Neuronal stem cell (in vitro differentiated cells): ENCODE results near the gene ZNF804A.
"Not testable (repeated sequence)": the region's sequence is repeated elsewhere in the genome, so short reads cannot be mapped to it uniquely, and the experiment has no call there.

Experiments
- DNase-seq: peaks from one replicate; pipeline ENCODE4 v3.0.0-alpha.2; 2013; ENCODE audit warnings: low spot score
- H2AFZ ChIP-seq: one replicate; pipeline ENCODE4 v1.6.1; 2013; ENCODE audit warnings: mild to moderate bottlenecking, low read length, inconsistent platforms
- H2AK5ac ChIP-seq: 2 replicates; pipeline ENCODE4 v1.6.1; 2013; ENCODE audit warnings: low read depth, mild to moderate bottlenecking, inconsistent platforms, low read length, moderate library complexity, mixed read lengths
- H2BK120ac ChIP-seq: 2 replicates; pipeline ENCODE4 v1.6.1; 2013; ENCODE audit warnings: low read depth, mild to moderate bottlenecking, inconsistent platforms, low read length, moderate library complexity, mixed read lengths
- H2BK12ac ChIP-seq: one replicate; pipeline ENCODE4 v1.6.1; 2013; ENCODE audit warnings: low read length, inconsistent platforms
- H2BK15ac ChIP-seq: 2 replicates; pipeline ENCODE4 v1.6.1; 2013; ENCODE audit warnings: mild to moderate bottlenecking, low read length, inconsistent platforms, mixed read lengths
- H2BK5ac ChIP-seq: one replicate; pipeline ENCODE4 v1.6.1; 2013; ENCODE audit warnings: inconsistent platforms, mild to moderate bottlenecking, low read length, moderate library complexity
- H3K14ac ChIP-seq: one replicate; pipeline ENCODE4 v1.6.1; 2013; ENCODE audit warnings: low read length, inconsistent platforms
- H3K18ac ChIP-seq: 2 replicates; pipeline ENCODE4 v1.6.1; 2013; ENCODE audit warnings: low read length, inconsistent platforms
- H3K23ac ChIP-seq: 2 replicates; pipeline ENCODE4 v1.6.1; 2013; ENCODE audit warnings: low read depth, mild to moderate bottlenecking, mixed read lengths, low read length, inconsistent platforms; ENCODE audit not compliant: poor library complexity
- H3K27ac ChIP-seq: replicated peaks from 3 replicates; pipeline ENCODE4 v1.5.1; 2013; ENCODE audit warnings: low read length, inconsistent platforms
- H3K27me3 ChIP-seq, 3 experiments: 2 replicates each; pipeline ENCODE4 v1.6.1; 2013; ENCODE audit warnings: low read length in 3 of 3, mild to moderate bottlenecking in 2 of 3, inconsistent platforms in 1 of 3, low read depth in 1 of 3, mixed read lengths in 1 of 3, moderate library complexity in 1 of 3; ENCODE audit not compliant: control insufficient read depth in 3 of 3, insufficient read depth in 3 of 3
- H3K36me3 ChIP-seq, 2 donors: replicated peaks in 1 of 2; 2 replicates each; pipeline ENCODE4 v1.6.1; 2013; ENCODE audit warnings: low read length in 2 of 2; ENCODE audit not compliant: control insufficient read depth in 2 of 2, insufficient read depth in 2 of 2
- H3K4ac ChIP-seq: 2 replicates; pipeline ENCODE4 v1.6.1; 2013; ENCODE audit warnings: inconsistent platforms, mild to moderate bottlenecking, low read length, moderate library complexity
- H3K4me1 ChIP-seq, 2 donors: 1 replicate in 1 of 2; 2 replicates in 1 of 2; pipeline ENCODE4 v1.6.1; 2013; ENCODE audit warnings: low read length in 2 of 2, low read depth in 1 of 2; ENCODE audit not compliant: control insufficient read depth in 2 of 2, insufficient read depth in 1 of 2
- H3K4me2 ChIP-seq: one replicate; pipeline ENCODE4 v1.6.1; 2013; ENCODE audit warnings: mild to moderate bottlenecking, low read length, inconsistent platforms; ENCODE audit not compliant: insufficient read depth, poor library complexity, severe bottlenecking
- H3K4me3 ChIP-seq, 2 donors: 2 replicates each; pipeline ENCODE4 v1.5.1; 2013; ENCODE audit warnings: low read length in 2 of 2, mild to moderate bottlenecking in 2 of 2, inconsistent platforms in 1 of 2, moderate library complexity in 1 of 2
- H3K79me1 ChIP-seq: one replicate; pipeline ENCODE4 v1.6.1; 2013; ENCODE audit warnings: low read depth, mild to moderate bottlenecking, inconsistent platforms, low read length, moderate library complexity
- H3K9ac ChIP-seq: one replicate; pipeline ENCODE4 v1.6.1; 2013; ENCODE audit warnings: mild to moderate bottlenecking, low read depth, low read length, inconsistent platforms; ENCODE audit not compliant: poor library complexity
- H3K9me3 ChIP-seq, 2 donors: replicated peaks in 1 of 2; 2 replicates each; pipeline versions ENCODE3 to v1.6.1; 2013; ENCODE audit warnings: low read length in 2 of 2, mild to moderate bottlenecking in 2 of 2, inconsistent platforms in 1 of 2, low read depth in 1 of 2, mixed read lengths in 1 of 2, moderate library complexity in 1 of 2; ENCODE audit not compliant: control insufficient read depth in 2 of 2, insufficient read depth in 1 of 2
- H4K8ac ChIP-seq: one replicate; pipeline ENCODE4 v1.6.1; 2013; ENCODE audit warnings: low read depth, mild to moderate bottlenecking, inconsistent platforms, low read length, moderate library complexity
- H4K91ac ChIP-seq: one replicate; pipeline ENCODE4 v1.6.1; 2013; ENCODE audit warnings: low read length, low read depth, mild to moderate bottlenecking, inconsistent platforms; ENCODE audit not compliant: poor library complexity
- WGBS, 2 donors: extraction: QIAGEN DNeasy Blood & Tissue Kit; methylation state at CpG; one replicate each; pipeline ENCODE4 v1.1.7; 2013; ENCODE audit warnings: missing lambda C conversion rate in 2 of 2, mixed read lengths in 1 of 2; ENCODE audit not compliant: insufficient read length in 2 of 2, insufficient replicate concordance in 1 of 2; ENCODE audit errors: extremely low coverage in 2 of 2; 5-methylcytosine and 5-hydroxymethylcytosine counted together

ZNF804A gene

GRCh38 chr2:184756885-184757284 lies 158.6 kb downstream of the ZNF804A start:
- H3K14ac ChIP-seq, result no peak overlapping the region
- H3K4me3 ChIP-seq, result no peak overlapping the region
- no peak overlapping the region for H3K4me2 ChIP-seq
- no peaks in the 10 kb centered on the region for H3K36me3 ChIP-seq
- no peak overlapping the region for H2BK120ac ChIP-seq
- H2BK12ac ChIP-seq, result no peak overlapping the region
- H3K27me3 ChIP-seq, result no peaks in the 10 kb centered on the region
- no peak overlapping the region for H3K27ac ChIP-seq
- H4K8ac ChIP-seq, result no peak overlapping the region
- H3K4me1 ChIP-seq, result no peaks in the 10 kb centered on the region
- no peak overlapping the region for H3K23ac ChIP-seq
- no peaks in the 10 kb centered on the region for H3K79me1 ChIP-seq
- H2AK5ac ChIP-seq, result no peak overlapping the region
- no peak overlapping the region for H3K4ac ChIP-seq
- no CpG with 5 or more reads among the region's 2 CpGs for WGBS, 2 donors
- H2AFZ ChIP-seq, result no peak overlapping the region
- no peak for DNase-seq
- no peak overlapping the region for H2BK15ac ChIP-seq
- H3K18ac ChIP-seq, result no peak overlapping the region
- no peak overlapping the region for H4K91ac ChIP-seq
- no peak overlapping the region for H3K9ac ChIP-seq
- no peaks in the 10 kb centered on the region for H3K9me3 ChIP-seq
- H2BK5ac ChIP-seq, result no peak overlapping the region

DNA sequence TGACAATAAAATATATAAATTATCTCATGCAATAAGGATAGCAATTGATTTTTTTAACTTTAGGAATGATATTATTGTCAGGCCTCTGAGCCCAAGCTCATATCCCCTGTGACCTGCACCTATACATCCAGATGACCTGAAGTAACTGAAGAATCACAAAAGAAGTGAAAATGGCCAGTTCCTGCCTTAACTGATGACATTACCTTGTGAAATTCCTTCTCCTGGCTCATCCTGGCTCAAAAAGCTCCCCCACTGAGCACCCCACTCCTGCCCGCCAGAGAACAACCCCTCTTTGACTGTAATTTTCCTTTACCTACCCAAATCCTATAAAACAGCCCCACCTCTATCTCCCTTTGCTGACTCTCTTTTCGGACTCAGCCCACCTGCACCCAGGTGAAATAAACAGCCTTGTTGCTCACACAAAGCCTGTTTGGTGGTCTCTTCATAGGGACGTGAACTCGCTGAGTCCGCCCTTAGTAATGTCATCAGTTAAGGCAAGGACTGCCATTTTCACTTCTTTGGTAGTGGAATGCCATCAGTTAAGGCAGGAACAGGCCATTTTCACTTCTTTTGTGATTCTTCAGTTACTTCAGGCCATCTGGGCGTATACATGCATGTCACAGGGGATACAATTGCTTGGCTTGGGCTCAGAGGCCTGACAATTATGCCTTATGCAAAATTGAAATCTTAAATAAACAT lies 161.4 kb downstream of the ZNF804A start:
- H3K4me1 ChIP-seq, H3K36me3 ChIP-seq, H2AFZ ChIP-seq, H3K18ac ChIP-seq, H3K27ac ChIP-seq, H3K9ac ChIP-seq, H3K23ac ChIP-seq, H3K4me2 ChIP-seq, H3K4ac ChIP-seq, H3K9me3 ChIP-seq, H3K4me3 ChIP-seq, H4K8ac ChIP-seq, H2AK5ac ChIP-seq, DNase-seq, H3K14ac ChIP-seq, H4K91ac ChIP-seq, H2BK5ac ChIP-seq, H3K27me3 ChIP-seq, H2BK15ac ChIP-seq, H3K79me1 ChIP-seq, H2BK120ac ChIP-seq, H2BK12ac ChIP-seq: not testable (repeated sequence)
- no CpG with 5 or more reads among the region's 6 CpGs for WGBS, 2 donors

DNA sequence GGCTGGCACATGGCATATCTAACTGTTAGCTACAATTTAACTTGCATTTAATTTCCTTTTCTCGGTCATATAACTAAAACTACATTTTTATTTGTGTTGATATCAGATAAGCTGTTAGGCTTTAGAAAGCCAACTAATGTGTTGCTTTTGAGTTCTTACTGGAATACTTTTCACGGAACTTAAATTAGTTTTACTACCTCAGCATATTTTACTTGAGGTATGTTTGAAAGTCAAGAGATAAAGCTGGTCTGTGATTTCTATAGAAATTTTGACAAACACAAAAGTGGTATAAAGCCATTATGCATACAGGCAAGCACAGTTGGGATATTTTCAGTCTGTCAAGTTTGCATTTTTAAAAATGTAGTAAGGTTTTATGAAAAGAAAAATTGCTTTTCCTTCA lies 162.6 kb downstream of the ZNF804A start:
- Histone ChIP-seq H3K27ac (no peak overlapping the region), H2BK120ac (no peak overlapping the region), H3K9ac (no peak overlapping the region), H3K4me1 (no peaks in the 10 kb centered on the region), H3K79me1 (no peaks in the 10 kb centered on the region), H3K18ac (no peak overlapping the region), H4K8ac (no peak overlapping the region), H2BK15ac (no peak overlapping the region), H3K27me3 (no peaks in the 10 kb centered on the region), H2BK5ac (no peak overlapping the region), H3K4me3 (no peak overlapping the region), H3K14ac (no peak overlapping the region), H3K36me3 (no peaks in the 10 kb centered on the region), H3K4ac (no peak overlapping the region), H2BK12ac (no peak overlapping the region), H3K23ac (no peak overlapping the region), H2AFZ (no peak overlapping the region), H3K9me3 (no peaks in the 10 kb centered on the region), H4K91ac (no peak overlapping the region), H3K4me2 (no peak overlapping the region), H2AK5ac (no peak overlapping the region)
- WGBS, 2 donors, result no CpG with 5 or more reads among the region's 2 CpGs
- DNase-seq, result no peak

- Histone ChIP-seq H3K14ac (no peak overlapping the region), H3K9ac (no peak overlapping the region), H4K8ac (no peak overlapping the region), H2BK12ac (no peak overlapping the region), H3K9me3 (no peaks in the 10 kb centered on the region), H3K18ac (no peak overlapping the region), H2AK5ac (no peak overlapping the region), H3K27ac (no peak overlapping the region), H3K23ac (no peak overlapping the region), H3K4ac (no peak overlapping the region), H2BK15ac (no peak overlapping the region), H2BK120ac (no peak overlapping the region), H3K4me2 (no peak overlapping the region), H3K4me3 (no peak overlapping the region), H4K91ac (no peak overlapping the region), H3K79me1 (no peaks in the 10 kb centered on the region), H3K4me1 (no peaks in the 10 kb centered on the region), H3K36me3 (no peaks in the 10 kb centered on the region), H3K27me3 (no peaks in the 10 kb centered on the region), H2AFZ (no peak overlapping the region), H2BK5ac (no peak overlapping the region)
- 100% methylated on average over 1 of the region's 10 CpGs; no CpG with 5 or more reads in 1 of the 2 donors for WGBS, 2 donors
- DNase-seq, result no peak
Observed at GRCh38 chr2:184765112-184765895, 167.0 kb downstream of the ZNF804A start.
